HTR-8/SVneo (cell line): Measurements from ENCODE around the gene GARRE1.
"Not testable (repeated sequence)": the region's sequence is repeated elsewhere in the genome, so short reads cannot be mapped to it uniquely, and the experiment has no call there.

Experiments used
- DNase-seq: peaks from one replicate; pipeline ENCODE4 v3.0.0; 2011; ENCODE audit warnings: low spot score, mixed read lengths; ENCODE audit not compliant: insufficient read length
- FAIRE-seq: peaks from 2 replicates; lab custom pipeline; 2011; peaks lifted over from hg19 to GRCh38; lab: Jason Lieb, UNC

Gene GARRE1

GRCh38 chr19:34254046-34254697 is at the start of gene GARRE1:
TSS of gene GARRE1 (plus strand) at chr19:34254554. CDS start at chr19:34300474, 45,920 bp downstream.
- FAIRE-seq (peak; percentile 79), DNase-seq (peak; percentile 79)

- not testable (repeated sequence) for DNase-seq, FAIRE-seq
Measured at GRCh38 chr19:34205324-34205723, 49.0 kb upstream of the GARRE1 start.

GRCh38 chr19:34208291-34208884 is 46.0 kb upstream of the GARRE1 start:
- DNase-seq (no peak), FAIRE-seq (no peak)

- DNase-seq (no peak), FAIRE-seq (no peak)
Measured at GRCh38 chr19:34209726-34210125, 44.6 kb upstream of the GARRE1 start.

GRCh38 chr19:34213283-34213682 is 41.1 kb upstream of the GARRE1 start:
- FAIRE-seq: no peak

GRCh38 chr19:34214040-34214439 is 40.3 kb upstream of the GARRE1 start:
- FAIRE-seq: no peak
- no peak for DNase-seq

More at GRCh38 chr19:34213283-34213682, 41.1 kb upstream of the GARRE1 start:
- no peak for DNase-seq

DNA sequence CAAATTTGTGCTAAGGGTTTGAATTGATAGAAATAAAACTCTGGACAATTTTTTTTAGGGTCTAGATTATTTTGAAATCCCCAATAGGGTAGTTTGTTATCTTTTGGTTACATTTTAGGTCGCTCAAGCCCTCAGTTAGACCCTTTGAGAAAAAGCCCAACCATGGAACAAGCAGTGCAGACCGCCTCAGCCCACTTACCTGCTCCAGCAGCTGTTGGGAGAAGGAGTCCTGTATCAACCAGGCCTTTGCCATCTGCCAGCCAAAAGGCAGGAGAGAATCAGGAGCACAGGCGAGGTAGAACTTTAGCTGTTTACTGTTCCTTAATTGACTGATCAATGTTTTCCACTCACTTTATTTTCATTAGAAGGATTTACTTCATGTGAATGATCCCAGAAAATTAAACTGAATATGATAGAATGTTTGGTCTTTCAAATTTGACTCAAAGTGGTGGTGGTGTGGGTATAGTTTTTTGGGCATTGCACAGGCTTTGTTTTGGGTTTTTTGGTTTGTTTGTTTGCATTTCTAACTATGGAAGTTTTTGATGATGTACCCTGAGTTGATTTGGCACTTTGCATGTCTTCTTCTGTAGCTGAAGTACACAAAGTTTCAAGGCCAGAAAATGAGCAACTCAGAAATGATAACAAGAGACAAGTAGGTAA is 39.2 kb upstream of the GARRE1 start:
- DNase-seq (no peak), FAIRE-seq (no peak)

- DNase-seq (no peak), FAIRE-seq (no peak)
Measured at GRCh38 chr19:34215666-34216038, 38.7 kb upstream of the GARRE1 start.

DNA sequence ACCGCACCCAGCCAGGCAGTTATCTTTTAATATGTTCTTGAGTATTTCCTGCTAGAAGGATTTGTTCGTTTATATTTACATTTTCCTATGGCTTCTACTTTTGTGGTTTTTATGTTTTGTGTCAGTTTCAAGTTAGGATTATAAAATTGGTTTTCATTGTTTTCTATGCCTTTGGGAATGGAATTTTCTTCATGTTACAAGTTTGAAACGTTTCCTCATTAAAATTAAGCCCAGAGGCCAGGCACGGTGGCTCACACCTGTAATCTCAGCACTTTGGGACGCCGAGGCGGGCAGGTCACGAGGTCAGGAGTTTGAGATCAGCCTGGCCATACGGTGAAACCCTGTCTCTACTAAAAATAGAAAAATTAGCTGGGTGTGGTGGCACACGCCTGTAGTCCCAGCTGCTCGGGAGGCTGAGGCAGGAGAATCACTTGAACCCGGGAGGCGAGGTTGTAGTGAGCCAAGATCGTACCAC is 37.6 kb upstream of the GARRE1 start:
- not testable (repeated sequence) for FAIRE-seq, DNase-seq

- FAIRE-seq (peak; percentile 54), DNase-seq (peak; percentile 87)
Measured at GRCh38 chr19:34217952-34218817, 36.2 kb upstream of the GARRE1 start.

DNA sequence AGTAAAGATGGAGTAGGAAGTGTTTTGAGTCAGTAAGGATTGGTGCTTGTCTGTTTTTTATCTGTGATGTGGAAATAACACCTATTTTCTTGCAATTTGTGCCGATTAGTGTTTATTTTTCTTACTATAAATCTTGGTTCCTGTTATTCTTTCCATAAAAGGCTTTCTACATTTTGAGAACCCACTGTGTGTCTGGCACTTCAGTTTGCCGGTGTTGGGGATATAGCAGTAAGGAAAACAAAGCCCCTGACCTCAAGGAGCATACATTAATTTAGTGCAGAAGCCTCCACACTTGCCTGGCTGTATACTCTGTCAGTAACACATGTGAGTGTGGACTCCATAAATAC is 35.6 kb upstream of the GARRE1 start:
- no peak for FAIRE-seq
- DNase-seq: no peak

GRCh38 chr19:34220472-34221063 is 33.8 kb upstream of the GARRE1 start:
- FAIRE-seq: no peak
- peak; percentile 54 for DNase-seq

GRCh38 chr19:34222386-34222785 is 32.0 kb upstream of the GARRE1 start:
- FAIRE-seq (no peak), DNase-seq (no peak)

GRCh38 chr19:34224996-34225658 is 29.2 kb upstream of the GARRE1 start:
- no peak for DNase-seq
- no peak for FAIRE-seq

GRCh38 chr19:34225659-34226015 is 28.7 kb upstream of the GARRE1 start:
- DNase-seq (no peak), FAIRE-seq (no peak)

DNA sequence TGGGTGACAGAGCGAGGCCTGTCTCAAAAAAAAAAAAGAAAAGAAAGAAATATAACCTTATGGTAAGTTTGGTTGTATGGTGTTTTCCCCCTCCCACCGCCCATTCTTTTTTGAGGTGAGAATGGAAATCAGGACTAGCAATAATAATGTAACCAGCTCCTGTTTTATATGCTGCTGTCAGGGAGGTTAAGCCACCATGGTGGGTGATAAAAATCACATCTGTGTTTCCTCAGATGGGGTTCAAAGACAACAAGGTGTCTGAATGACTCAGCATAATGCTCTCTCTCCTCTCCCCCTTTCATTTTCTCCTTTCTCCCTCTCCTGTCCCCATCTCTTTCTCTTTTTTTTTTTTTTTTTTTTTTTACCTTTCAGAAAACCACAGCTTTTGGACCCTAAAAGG is 28.3 kb upstream of the GARRE1 start:
- no peak for FAIRE-seq
- no peak for DNase-seq

DNA sequence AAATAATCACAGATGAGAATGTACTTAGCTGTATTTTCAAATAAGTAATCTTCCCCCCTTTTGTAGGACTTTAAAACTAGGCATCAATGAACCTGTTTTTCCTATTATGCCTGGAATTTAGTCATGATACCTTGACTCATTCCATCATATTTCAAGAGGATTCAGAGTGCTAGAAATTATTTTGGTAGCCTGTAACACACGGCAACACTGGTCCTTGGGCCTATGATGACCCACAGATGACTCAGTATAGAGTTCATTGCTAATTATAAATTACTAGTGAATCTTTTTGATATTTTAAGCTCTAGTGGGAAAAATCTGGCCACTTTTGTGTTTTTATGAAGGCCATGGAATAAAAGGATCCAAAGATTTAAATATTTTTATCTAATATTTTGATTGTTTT is 26.0 kb upstream of the GARRE1 start:
- DNase-seq: no peak
- no peak for FAIRE-seq

DNA sequence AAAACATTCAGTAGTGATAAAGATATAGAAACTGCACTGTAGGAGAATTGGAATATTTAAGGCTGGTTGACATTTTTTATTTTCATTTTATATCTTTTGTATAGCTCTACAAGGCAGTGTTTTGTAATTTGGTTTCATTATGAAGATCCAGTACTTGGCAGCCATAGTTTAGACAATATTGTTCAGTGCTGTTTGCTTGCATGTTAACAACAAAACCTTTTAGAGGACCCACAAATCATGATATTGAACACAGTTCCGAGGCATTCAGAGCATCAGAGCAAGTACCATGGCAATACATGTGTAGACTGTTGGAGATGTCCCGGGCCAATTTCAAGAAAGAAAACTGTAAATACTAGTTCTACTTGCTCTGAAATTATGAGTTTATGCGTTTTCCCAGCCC is 25.6 kb upstream of the GARRE1 start:
- FAIRE-seq: no peak
- DNase-seq: no peak

DNA sequence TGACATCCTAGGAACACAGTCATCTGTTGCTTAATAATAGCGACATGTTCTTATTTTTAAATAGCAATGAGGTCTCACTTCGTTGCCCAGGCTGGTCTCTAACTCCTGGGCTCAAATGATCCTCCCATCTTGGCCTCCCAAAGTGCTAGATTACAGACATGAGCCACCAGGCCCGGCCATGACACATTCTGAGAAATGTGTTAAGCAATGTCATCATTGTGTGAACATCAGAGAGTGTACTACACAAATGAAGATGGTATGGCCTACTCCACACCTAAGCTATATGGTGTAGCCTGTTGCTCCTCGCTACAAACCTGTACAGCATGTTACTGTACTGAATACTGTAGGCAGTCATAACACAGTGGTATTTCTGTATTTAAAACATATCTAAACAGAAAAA is 24.6 kb upstream of the GARRE1 start:
- no peak for DNase-seq
- no peak for FAIRE-seq

DNA sequence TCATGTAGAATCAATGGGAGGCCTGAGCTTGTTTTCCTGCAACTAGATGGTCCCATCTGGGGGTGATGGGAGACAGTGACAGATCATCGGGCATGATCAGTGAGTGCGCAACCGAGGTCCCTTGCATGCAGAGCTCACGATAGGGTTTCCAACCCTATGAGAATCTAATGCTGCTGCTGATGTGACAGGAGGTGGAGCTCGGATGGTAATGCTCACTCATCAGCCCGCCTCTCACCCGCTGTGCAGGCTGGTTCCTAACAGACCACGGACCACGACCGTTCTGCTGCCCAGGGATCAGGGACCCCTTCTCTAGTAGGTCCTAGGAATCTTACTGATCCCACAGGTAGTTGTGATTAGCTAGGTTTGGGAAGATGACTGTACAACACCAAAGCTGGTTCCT is 23.5 kb upstream of the GARRE1 start:
- DNase-seq (no peak), FAIRE-seq (no peak)
